RWPE2 (cell line): ENCODE results near the gene FBXO42.

Experiments used
- ATAC-seq: fragments of 200-7000 bp; cut with Tn5 transposase; 3 replicates; pipeline ENCODE4 v1.9.1; 2021; ENCODE audit warnings: low read depth
- DNase-seq: peaks from one replicate; pipeline ENCODE4 v3.0.0-alpha.2; 2020; ENCODE audit warnings: low spot score
- H3K27ac ChIP-seq: fragments of 450-650 bp; 2 replicates; pipeline ENCODE4 v1.5.1; 2017; ENCODE audit warnings: mild to moderate bottlenecking; ENCODE audit not compliant: poor library complexity, severe bottlenecking
- H3K27me3 ChIP-seq: fragments of 250-450 bp; sonication (Bioruptor Pico); 2 replicates; pipeline ENCODE4 v1.5.1; 2021; ENCODE audit warnings: mild to moderate bottlenecking, moderate library complexity; ENCODE audit not compliant: insufficient read depth, poor library complexity, severe bottlenecking
- H3K36me3 ChIP-seq: fragments of 250-450 bp; sonication (Bioruptor Pico); 2 replicates; pipeline ENCODE4 v1.5.1; 2020; ENCODE audit warnings: low read depth, mild to moderate bottlenecking, moderate library complexity
- H3K4me1 ChIP-seq: fragments of 250-450 bp; sonication (Bioruptor Pico); 2 replicates; pipeline ENCODE4 v1.5.1; 2021; ENCODE audit warnings: mild to moderate bottlenecking, moderate library complexity; ENCODE audit not compliant: insufficient read depth, poor library complexity, severe bottlenecking
- H3K4me3 ChIP-seq: fragments of 250-450 bp; sonication (Bioruptor Pico); 2 replicates; pipeline ENCODE4 v1.5.1; 2021; ENCODE audit warnings: mild to moderate bottlenecking, moderate library complexity; ENCODE audit not compliant: severe bottlenecking
- H3K9me3 ChIP-seq: fragments of 250-450 bp; sonication (Bioruptor Pico); 2 replicates; pipeline ENCODE4 v1.5.1; 2021; ENCODE audit warnings: mild to moderate bottlenecking, moderate library complexity; ENCODE audit not compliant: severe bottlenecking
- TF ChIP-seq, protein P1 (sequence below): fragments of 450-650 bp; IDR thresholded peaks from one replicate; pipeline ENCODE4 v1.5.1; 2017; ENCODE audit warnings: mild to moderate bottlenecking, moderate library complexity; ENCODE audit not compliant: poor library complexity, severe bottlenecking

Gene FBXO42

DNA sequence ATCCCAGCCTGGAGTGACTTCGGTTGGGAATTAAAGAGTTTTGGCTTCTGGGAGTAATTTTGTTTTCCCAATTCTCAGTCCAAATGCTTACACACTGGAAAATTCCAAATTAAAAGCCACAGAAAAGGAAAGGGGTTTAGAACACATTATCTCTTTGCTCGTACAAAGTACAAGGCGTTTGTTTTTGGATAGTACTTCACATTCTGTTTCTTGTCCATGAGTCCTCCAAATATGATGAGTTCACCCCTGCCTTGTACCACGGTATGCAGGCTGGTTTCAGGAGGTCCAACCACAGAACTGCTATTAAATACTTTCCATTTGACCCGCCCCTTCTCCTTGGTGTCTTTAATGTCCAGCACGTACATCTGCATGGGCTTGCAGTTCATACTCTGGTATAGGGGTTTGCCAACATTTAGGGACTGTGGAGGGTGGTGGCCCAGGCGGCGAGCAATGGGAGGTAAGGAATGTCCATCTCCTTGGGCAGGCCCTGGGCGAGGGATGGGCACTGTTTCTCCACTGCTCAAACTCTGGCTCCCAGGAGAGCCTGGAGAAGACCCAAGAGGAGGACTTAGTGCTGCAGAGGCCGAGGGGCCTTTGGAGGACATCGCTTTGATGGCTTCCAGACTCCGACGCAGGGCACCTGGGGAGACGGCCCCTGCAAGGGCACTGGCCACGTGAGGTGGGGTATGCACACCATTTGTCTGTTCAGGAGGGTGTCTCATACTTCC lies 101.6 kb downstream of the FBXO42 start:
- no peaks in the 10 kb centered on the region for H3K27me3 ChIP-seq
- TF ChIP-seq, protein P1, sequence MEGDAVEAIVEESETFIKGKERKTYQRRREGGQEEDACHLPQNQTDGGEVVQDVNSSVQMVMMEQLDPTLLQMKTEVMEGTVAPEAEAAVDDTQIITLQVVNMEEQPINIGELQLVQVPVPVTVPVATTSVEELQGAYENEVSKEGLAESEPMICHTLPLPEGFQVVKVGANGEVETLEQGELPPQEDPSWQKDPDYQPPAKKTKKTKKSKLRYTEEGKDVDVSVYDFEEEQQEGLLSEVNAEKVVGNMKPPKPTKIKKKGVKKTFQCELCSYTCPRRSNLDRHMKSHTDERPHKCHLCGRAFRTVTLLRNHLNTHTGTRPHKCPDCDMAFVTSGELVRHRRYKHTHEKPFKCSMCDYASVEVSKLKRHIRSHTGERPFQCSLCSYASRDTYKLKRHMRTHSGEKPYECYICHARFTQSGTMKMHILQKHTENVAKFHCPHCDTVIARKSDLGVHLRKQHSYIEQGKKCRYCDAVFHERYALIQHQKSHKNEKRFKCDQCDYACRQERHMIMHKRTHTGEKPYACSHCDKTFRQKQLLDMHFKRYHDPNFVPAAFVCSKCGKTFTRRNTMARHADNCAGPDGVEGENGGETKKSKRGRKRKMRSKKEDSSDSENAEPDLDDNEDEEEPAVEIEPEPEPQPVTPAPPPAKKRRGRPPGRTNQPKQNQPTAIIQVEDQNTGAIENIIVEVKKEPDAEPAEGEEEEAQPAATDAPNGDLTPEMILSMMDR = no peak
- H3K9me3 ChIP-seq = no peaks in the 10 kb centered on the region
- peaks cover 30% of the 10 kb centered on the region for H3K36me3 ChIP-seq
- H3K27ac ChIP-seq = no peak overlapping the region
- DNase-seq (no peak), ATAC-seq (no peak)
- H3K4me1 ChIP-seq = peaks cover 16% of the 10 kb centered on the region
- H3K4me3 ChIP-seq = no peak overlapping the region

DNA sequence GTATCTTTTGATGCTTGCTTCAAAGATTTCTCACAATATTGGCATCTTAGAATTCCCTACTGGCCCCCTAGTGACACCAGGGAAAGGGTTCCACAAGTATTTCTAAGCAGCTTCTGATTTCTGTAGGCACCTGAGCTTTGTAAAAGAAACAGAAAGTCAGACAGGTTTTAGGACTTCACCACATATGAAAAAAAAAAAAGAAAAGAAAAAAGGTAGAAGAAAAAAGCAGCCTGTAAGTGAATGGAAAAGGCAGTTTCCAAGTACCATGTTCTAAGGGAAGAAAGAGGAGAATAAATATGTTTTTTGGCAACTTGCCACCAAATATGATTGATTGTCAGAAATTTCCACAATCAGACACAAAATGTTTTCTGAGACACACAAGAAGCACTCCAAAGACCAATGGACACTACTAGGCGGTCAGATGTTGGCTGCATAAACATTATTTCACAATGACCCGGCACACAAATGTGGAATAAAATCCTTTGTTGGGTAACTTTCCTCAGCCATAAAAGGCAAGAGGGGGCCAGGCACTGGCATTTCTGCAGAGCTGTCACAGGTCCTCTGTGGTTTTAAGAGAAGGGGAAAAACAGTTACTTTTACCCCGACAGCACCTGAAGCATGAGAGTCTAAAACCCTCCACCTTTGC lies 102.6 kb downstream of the FBXO42 start:
- Histone ChIP-seq H3K4me1 (peaks cover 16% of the 10 kb centered on the region), H3K27ac (peak overlapping the region; percentile 13), H3K36me3 (peaks cover 20% of the 10 kb centered on the region), H3K4me3 (no peak overlapping the region), H3K9me3 (no peaks in the 10 kb centered on the region), H3K27me3 (no peaks in the 10 kb centered on the region)
- no peak for DNase-seq
- TF ChIP-seq, protein P1 = no peak
- no peak for ATAC-seq

DNA sequence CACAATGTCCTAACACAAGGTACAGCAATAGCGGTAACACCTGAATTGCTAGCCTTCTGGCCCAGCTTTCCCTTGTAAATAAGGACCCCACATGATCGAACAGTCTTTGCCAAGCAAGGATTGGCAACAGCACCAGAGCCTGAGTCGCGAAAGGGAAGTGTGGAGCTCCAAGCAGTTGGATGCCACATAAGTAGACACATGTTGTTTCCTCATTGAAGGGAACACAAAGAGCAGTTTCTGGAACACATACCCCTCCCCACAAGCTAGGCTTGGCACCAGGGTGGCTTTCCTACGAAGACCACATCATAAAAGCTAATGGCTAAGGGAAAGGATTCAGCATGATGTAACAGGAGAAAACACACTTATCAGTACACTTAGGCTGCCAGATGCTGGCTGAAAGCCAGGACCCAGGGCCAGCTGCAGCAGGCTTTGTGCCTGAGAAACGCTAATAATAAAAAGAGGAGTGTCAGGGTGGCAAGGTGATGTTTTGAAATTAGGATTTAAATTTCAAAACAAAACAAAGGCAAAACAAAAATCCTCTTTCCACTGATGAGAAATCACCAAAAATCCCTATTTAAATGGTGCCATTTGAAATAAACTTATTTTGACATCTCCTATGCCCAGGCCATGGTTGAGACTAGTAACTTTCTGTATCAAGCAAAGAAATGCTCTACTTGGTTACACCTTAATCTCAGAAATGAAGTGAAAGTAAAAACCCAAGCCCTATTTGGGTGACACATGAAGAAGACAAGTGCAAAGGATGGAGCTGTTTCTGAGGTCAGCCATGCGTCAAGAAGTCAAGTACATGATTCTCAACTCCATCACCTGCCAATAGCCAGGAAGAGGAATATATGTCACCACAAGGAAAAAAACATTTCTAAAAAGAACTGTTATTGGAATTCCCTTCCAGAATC lies 103.4 kb downstream of the FBXO42 start:
- TF ChIP-seq, protein P1 = no peak
- Histone ChIP-seq H3K4me1 (peaks cover 16% of the 10 kb centered on the region), H3K4me3 (no peak overlapping the region), H3K9me3 (no peaks in the 10 kb centered on the region), H3K36me3 (peaks cover 20% of the 10 kb centered on the region), H3K27ac (peak overlapping the region; percentile 13), H3K27me3 (no peaks in the 10 kb centered on the region)
- ATAC-seq (peak; percentile 75), DNase-seq (no peak)

DNA sequence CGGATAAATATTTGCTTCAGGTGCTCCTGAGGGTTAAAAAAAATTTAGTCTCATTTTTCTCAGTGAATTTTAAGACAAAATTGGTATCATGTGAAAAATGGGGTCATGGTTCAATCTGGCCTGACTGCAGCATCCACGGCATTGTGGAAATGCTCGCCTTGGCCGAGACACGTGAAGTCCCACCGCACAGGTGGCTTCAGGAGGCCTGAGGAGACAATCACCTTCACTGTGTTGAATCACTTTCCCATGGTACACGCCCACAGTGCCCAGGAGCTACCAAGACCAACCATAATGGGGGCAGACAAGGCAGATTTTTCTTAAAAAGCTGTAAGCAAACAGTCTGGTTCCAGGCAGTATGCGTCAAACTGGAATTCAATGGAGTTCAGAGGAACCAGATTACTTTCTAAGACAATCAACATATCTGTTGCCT lies 104.3 kb downstream of the FBXO42 start:
- peaks cover 14% of the 10 kb centered on the region for H3K36me3 ChIP-seq
- H3K4me3 ChIP-seq = no peak overlapping the region
- TF ChIP-seq, protein P1 = no peak
- DNase-seq (no peak), ATAC-seq (no peak)
- H3K27me3 ChIP-seq = no peaks in the 10 kb centered on the region
- H3K4me1 ChIP-seq = peaks cover 16% of the 10 kb centered on the region
- H3K27ac ChIP-seq = peak overlapping the region; percentile 13
- no peaks in the 10 kb centered on the region for H3K9me3 ChIP-seq
